OCI-LY3 (cell line): ENCODE measurements around the gene EXPH5.
"Not testable (repeated sequence)": the region's sequence is repeated elsewhere in the genome, so short reads cannot be mapped to it uniquely, and the experiment has no call there.

Experiments
- H2AFZ ChIP-seq: fragments of 200-600, 300-600 bp; shearing (Covaris generic); 2 replicates; pipeline ENCODE4 v1.6.0; 2014; ENCODE audit warnings: antibody characterized with exemption, low read depth, low read length
- H3K27ac ChIP-seq: fragments of 200-600, 300-600 bp; sonication (generic); 2 replicates; pipeline ENCODE4 v1.5.1; 2014; ENCODE audit warnings: mild to moderate bottlenecking, low read length, moderate library complexity, mixed read lengths
- H3K27me3 ChIP-seq: fragments of 200-600, 300-600 bp; sonication (generic); 2 replicates; pipeline ENCODE4 v1.6.1; 2014; ENCODE audit warnings: low read depth, low read length, mixed read lengths
- H3K36me3 ChIP-seq: fragments of 200-600, 300-600 bp; sonication (generic); replicated peaks from 2 replicates; pipeline ENCODE3; 2014; ENCODE audit warnings: low read depth, low read length, mixed read lengths
- H3K4me1 ChIP-seq: fragments of 300-600, 200-600 bp; sonication (generic); 2 replicates; pipeline ENCODE4 v1.6.1; 2014; ENCODE audit warnings: low read length, mixed read lengths
- H3K4me2 ChIP-seq: fragments of 200-600, 300-600 bp; sonication (generic); 2 replicates; pipeline ENCODE4 v1.6.1; 2014; ENCODE audit warnings: low read length, mixed read lengths
- H3K4me3 ChIP-seq: fragments of 300-600, 200-600 bp; sonication (generic); 2 replicates; pipeline ENCODE4 v1.5.1; 2014; ENCODE audit warnings: antibody characterized with exemption, mild to moderate bottlenecking, low read length, moderate library complexity
- H3K79me2 ChIP-seq: fragments of 300-600, 200-600 bp; shearing (Covaris generic); 2 replicates; pipeline ENCODE4 v1.6.1; 2014; ENCODE audit warnings: mild to moderate bottlenecking, low read length, mixed read lengths
- H3K9ac ChIP-seq: fragments of 300-600, 200-600 bp; shearing (Covaris generic); 2 replicates; pipeline ENCODE4 v1.6.0; 2014; ENCODE audit warnings: mild to moderate bottlenecking, low read length, moderate library complexity
- H3K9me3 ChIP-seq: fragments of 200-600, 300-600 bp; shearing (Covaris generic); 2 replicates; pipeline ENCODE4 v1.6.1; 2014; ENCODE audit warnings: low read length, mixed read lengths; ENCODE audit not compliant: insufficient read depth
- H4K20me1 ChIP-seq: fragments of 200-600, 300-600 bp; sonication (generic); 2 replicates; pipeline ENCODE4 v1.6.1; 2016; ENCODE audit warnings: low read length, mixed read lengths; ENCODE audit not compliant: insufficient read depth
- EZH2phosphoT487 ChIP-seq: fragments of 200-600 bp; shearing (Covaris generic); IDR thresholded peaks from 2 replicates; pipeline ENCODE4 v1.6.1; 2018; ENCODE audit warnings: antibody characterized with exemption, mixed run types, low read depth
- TF ChIP-seq, protein P1 (sequence below): fragments of 200-600, 300-600 bp; sonication (generic); IDR thresholded peaks from 2 replicates; pipeline ENCODE4 v1.5.1; 2014; ENCODE audit warnings: antibody characterized with exemption, low read length, low read depth

Gene EXPH5

DNA sequence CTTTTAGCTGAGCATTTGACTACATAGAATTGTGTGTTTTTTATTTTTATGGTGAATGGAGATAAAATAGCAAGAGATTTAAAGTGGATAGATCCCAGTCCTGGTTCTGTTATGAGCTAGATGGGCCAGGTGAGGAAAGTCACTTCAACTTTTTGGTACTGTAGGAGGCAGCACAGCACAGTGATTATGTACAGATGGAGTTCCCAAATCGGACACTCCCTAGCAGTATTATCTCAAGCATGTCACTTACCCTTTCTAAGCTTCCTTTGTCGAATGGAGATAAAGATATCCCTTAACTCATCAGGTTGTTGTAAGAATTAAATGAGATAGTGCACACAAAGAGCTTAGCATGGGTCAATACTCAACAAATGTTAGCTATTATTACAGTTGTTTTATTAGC is 5.3 kb downstream of the EXPH5 start:
- Histone ChIP-seq H3K4me1 (peaks cover 6% of the 10 kb centered on the region), H3K36me3 (no peaks in the 10 kb centered on the region), H3K27ac (no peak overlapping the region), H3K4me3 (no peak overlapping the region), H2AFZ (no peak overlapping the region), H3K27me3 (no peaks in the 10 kb centered on the region), H3K4me2 (no peak overlapping the region), H4K20me1 (no peaks in the 10 kb centered on the region), H3K9ac (no peak overlapping the region), H3K9me3 (no peaks in the 10 kb centered on the region), H3K79me2 (no peaks in the 10 kb centered on the region)
- no peak for TF ChIP-seq EZH2phosphoT487
- TF ChIP-seq, protein P1, sequence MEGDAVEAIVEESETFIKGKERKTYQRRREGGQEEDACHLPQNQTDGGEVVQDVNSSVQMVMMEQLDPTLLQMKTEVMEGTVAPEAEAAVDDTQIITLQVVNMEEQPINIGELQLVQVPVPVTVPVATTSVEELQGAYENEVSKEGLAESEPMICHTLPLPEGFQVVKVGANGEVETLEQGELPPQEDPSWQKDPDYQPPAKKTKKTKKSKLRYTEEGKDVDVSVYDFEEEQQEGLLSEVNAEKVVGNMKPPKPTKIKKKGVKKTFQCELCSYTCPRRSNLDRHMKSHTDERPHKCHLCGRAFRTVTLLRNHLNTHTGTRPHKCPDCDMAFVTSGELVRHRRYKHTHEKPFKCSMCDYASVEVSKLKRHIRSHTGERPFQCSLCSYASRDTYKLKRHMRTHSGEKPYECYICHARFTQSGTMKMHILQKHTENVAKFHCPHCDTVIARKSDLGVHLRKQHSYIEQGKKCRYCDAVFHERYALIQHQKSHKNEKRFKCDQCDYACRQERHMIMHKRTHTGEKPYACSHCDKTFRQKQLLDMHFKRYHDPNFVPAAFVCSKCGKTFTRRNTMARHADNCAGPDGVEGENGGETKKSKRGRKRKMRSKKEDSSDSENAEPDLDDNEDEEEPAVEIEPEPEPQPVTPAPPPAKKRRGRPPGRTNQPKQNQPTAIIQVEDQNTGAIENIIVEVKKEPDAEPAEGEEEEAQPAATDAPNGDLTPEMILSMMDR = peak; percentile 28

GRCh38 chr11:108587109-108587508 is 6.5 kb downstream of the EXPH5 start:
- Histone ChIP-seq H3K27ac (no peak overlapping the region), H4K20me1 (no peaks in the 10 kb centered on the region), H3K27me3 (no peaks in the 10 kb centered on the region), H3K36me3 (no peaks in the 10 kb centered on the region), H2AFZ (no peak overlapping the region), H3K79me2 (no peaks in the 10 kb centered on the region), H3K4me3 (no peak overlapping the region), H3K9me3 (no peaks in the 10 kb centered on the region), H3K9ac (no peak overlapping the region), H3K4me1 (peaks cover 6% of the 10 kb centered on the region), H3K4me2 (peak overlapping the region; percentile 26; the same call in 1 of the 2 replicates)
- no peak for TF ChIP-seq EZH2phosphoT487

GRCh38 chr11:108586600-108586999 is 7.0 kb downstream of the EXPH5 start:
- H3K4me3 ChIP-seq = no peak overlapping the region
- no peak overlapping the region for H2AFZ ChIP-seq
- no peaks in the 10 kb centered on the region for H3K79me2 ChIP-seq
- H3K36me3 ChIP-seq = no peaks in the 10 kb centered on the region
- no peaks in the 10 kb centered on the region for H4K20me1 ChIP-seq
- peak overlapping the region; percentile 26 for H3K4me2 ChIP-seq
- no peak overlapping the region for H3K27ac ChIP-seq
- H3K27me3 ChIP-seq = no peaks in the 10 kb centered on the region
- no peak for TF ChIP-seq EZH2phosphoT487
- TF ChIP-seq, protein P1 = no peak
- H3K9me3 ChIP-seq = no peaks in the 10 kb centered on the region
- no peak overlapping the region for H3K9ac ChIP-seq
- H3K4me1 ChIP-seq = peaks cover 6% of the 10 kb centered on the region

- H3K9ac ChIP-seq, H3K27ac ChIP-seq, H3K4me3 ChIP-seq, H3K27me3 ChIP-seq, H3K79me2 ChIP-seq, H3K9me3 ChIP-seq, H3K36me3 ChIP-seq, H4K20me1 ChIP-seq, H3K4me1 ChIP-seq, H2AFZ ChIP-seq, H3K4me2 ChIP-seq: not testable (repeated sequence)
These were observed 7.4 kb downstream of the EXPH5 start for GRCh38 chr11:108586185-108586584.

DNA sequence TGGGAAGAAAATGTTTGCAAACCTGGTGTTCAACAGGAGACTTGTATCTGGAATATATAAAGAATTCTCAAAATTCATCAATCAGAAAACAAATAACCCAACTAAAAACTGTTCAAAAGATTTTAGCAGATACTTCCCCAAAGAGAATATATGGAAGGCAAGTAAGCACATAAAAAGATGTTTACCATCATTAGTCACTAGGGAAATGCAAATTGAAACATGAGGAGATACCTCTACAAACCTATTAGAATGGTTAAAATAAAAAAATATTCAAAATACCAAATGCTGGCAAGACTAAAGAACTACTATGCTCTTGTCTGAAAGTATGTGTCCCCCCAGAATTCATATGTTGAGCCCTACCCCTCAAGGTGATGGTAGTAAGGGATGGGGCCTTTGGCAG is 8.6 kb downstream of the EXPH5 start:
- H3K4me1 ChIP-seq = peaks cover 6% of the 10 kb centered on the region
- no peaks in the 10 kb centered on the region for H3K36me3 ChIP-seq
- H3K27me3 ChIP-seq = no peaks in the 10 kb centered on the region
- no peaks in the 10 kb centered on the region for H3K9me3 ChIP-seq
- H3K9ac ChIP-seq = no peak overlapping the region
- TF ChIP-seq, protein P1 = no peak
- H3K4me2 ChIP-seq = no peak overlapping the region
- no peak overlapping the region for H3K4me3 ChIP-seq
- H3K79me2 ChIP-seq = no peaks in the 10 kb centered on the region
- no peaks in the 10 kb centered on the region for H4K20me1 ChIP-seq
- H2AFZ ChIP-seq = no peak overlapping the region
- no peak overlapping the region for H3K27ac ChIP-seq
